ENCODE results near the gene PXMP4. TPM values are rescaled to one million over a fixed set of nuclear protein-coding genes. Genes with fewer than 3 reads are reported as not detected.

The PXMP4 gene
- total RNA-seq, 1 experiment from 2014 or later, result 5.7 TPM

GRCh38 chr20:33687370-33687915 is 32.7 kb downstream of the PXMP4 start:
- Histone ChIP-seq H3K4ac (ENCODE audit: low read depth, low read length) (no peak overlapping the region), H3K18ac (ENCODE audit: insufficient read length, low read depth, low read length) (no peak overlapping the region), H3K23me2 (ENCODE audit: insufficient read length, low read depth, low read length, poor library complexity, severe bottlenecking) (peaks cover 10% of the 10 kb centered on the region), H3K79me1 (ENCODE audit: insufficient read depth, low read depth, low read length, poor library complexity, severe bottlenecking) (no peaks in the 10 kb centered on the region), H2AK5ac (ENCODE audit: insufficient read length, low read length) (no peak overlapping the region), H3K23ac (ENCODE audit: insufficient read length, low read depth, low read length) (no peak overlapping the region), H2BK15ac (ENCODE audit: low read depth, low read length) (no peak overlapping the region), H2BK120ac (ENCODE audit: low read depth, low read length, poor library complexity, severe bottlenecking) (no peak overlapping the region), H3T11ph (ENCODE audit: low read length) (no peak overlapping the region), H2AFZ (ENCODE audit: low read length) (no peak overlapping the region), H3K9ac (ENCODE audit: extremely low read depth, insufficient read length, low read length) (no peak overlapping the region), H3K56ac (ENCODE audit: insufficient read length, low read depth, low read length) (no peak overlapping the region), H3K79me2 (ENCODE audit: insufficient read depth, low read length) (peaks cover 4% of the 10 kb centered on the region; the same call in 1 of the 2 replicates), H2BK20ac (ENCODE audit: low read depth, low read length, poor library complexity, severe bottlenecking) (no peak overlapping the region), H3K9me3 (ENCODE audit: control insufficient read depth, low read depth, low read length) (no peaks in the 10 kb centered on the region), H4K5ac (ENCODE audit: insufficient read length, low read depth, low read length) (no peak overlapping the region), H2BK12ac (ENCODE audit: insufficient read length, low read depth, low read length) (no peak overlapping the region), H3K27ac (ENCODE audit: insufficient read length, low read depth, low read length) (no peak overlapping the region), H3K14ac (ENCODE audit: insufficient read depth, low read length) (no peak overlapping the region), H2BK5ac (ENCODE audit: insufficient read length, low read length) (no peak overlapping the region), H3K4me1 (ENCODE audit: insufficient read depth, low read length) (no peaks in the 10 kb centered on the region), H4K8ac (replicated peaks; ENCODE audit: insufficient read length, low read depth, low read length) (no peak overlapping the region), H4K20me1 (ENCODE audit: control insufficient read depth, insufficient read depth, insufficient read length) (no peaks in the 10 kb centered on the region), H3K27me3 (ENCODE audit: insufficient read depth, low read length) (no peaks in the 10 kb centered on the region), H4K91ac (ENCODE audit: insufficient read length, low read depth, low read length) (no peak overlapping the region), H3K4me2 (ENCODE audit: insufficient read depth, insufficient read length, low read length) (no peak overlapping the region)
- TF ChIP-seq CTCF (conservative IDR thresholded peaks at IDR 0.05), result no peak
- H3K9me3 Mint-ChIP-seq, result no peaks in the 10 kb centered on the region
- DNase-seq, result no peak
- peak overlapping the region in 1 of 2 experiments; percentile 77; a peak in 2 of 5 replicates for H3K4me3 Mint-ChIP-seq
- peaks cover 29 to 35% of the 10 kb centered on the region in 2 experiments for H3K4me1 Mint-ChIP-seq
- peaks cover 0 to 10% (median 6%) of the 10 kb centered on the region in 3 experiments; a peak in 4 of 7 replicates for H3K36me3 Mint-ChIP-seq (ENCODE audit: insufficient read depth in 1 of 3, low read depth in 3 of 3)
- H3K27ac Mint-ChIP-seq, result no peak overlapping the region
- WGBS (ENCODE audit: extremely low coverage, insufficient read length, low lambda C conversion rate), result no CpG with 5 or more reads among the region's 8 CpGs
- peaks cover 59% of the 10 kb centered on the region for H3K27me3 Mint-ChIP-seq (ENCODE audit: low read depth)
